H9 (cell line): ENCODE measurements around the gene ZC3H6. TPM values are rescaled to one million over a fixed set of nuclear protein-coding genes. Genes with fewer than 3 reads are reported as not detected.

Experiments
- DNase-seq: peaks from one replicate; pipeline ENCODE4 v3.0.0-alpha.2; 2017
- H2AFZ ChIP-seq: one replicate; pipeline ENCODE4 v1.6.1; 2013; ENCODE audit warnings: mild to moderate bottlenecking, low read length, control low read depth, moderate library complexity
- H2AK5ac ChIP-seq: 2 replicates; pipeline ENCODE4 v1.6.1; 2013; ENCODE audit warnings: low read length, control low read depth, mixed read lengths; ENCODE audit not compliant: insufficient read length
- H2BK120ac ChIP-seq: one replicate; pipeline ENCODE4 v1.6.1; 2013; ENCODE audit warnings: low read depth, mild to moderate bottlenecking, low read length, control low read depth, inconsistent platforms; ENCODE audit not compliant: poor library complexity, severe bottlenecking
- H2BK12ac ChIP-seq: 2 replicates; pipeline ENCODE4 v1.6.1; 2013; ENCODE audit warnings: low read length, control low read depth, mixed read lengths, low read depth; ENCODE audit not compliant: insufficient read length
- H2BK15ac ChIP-seq: 2 replicates; pipeline ENCODE4 v1.6.1; 2013; ENCODE audit warnings: low read depth, low read length, control low read depth
- H2BK20ac ChIP-seq: one replicate; pipeline ENCODE4 v1.6.1; 2013; ENCODE audit warnings: low read depth, mild to moderate bottlenecking, low read length, control low read depth, inconsistent platforms; ENCODE audit not compliant: poor library complexity, severe bottlenecking
- H2BK5ac ChIP-seq: 2 replicates; pipeline ENCODE4 v1.6.1; 2013; ENCODE audit warnings: low read length, control low read depth, mixed read lengths; ENCODE audit not compliant: insufficient read length
- H3K14ac ChIP-seq: 2 replicates; pipeline ENCODE4 v1.6.1; 2013; ENCODE audit warnings: low read length, control low read depth; ENCODE audit not compliant: insufficient read depth
- H3K18ac ChIP-seq: 2 replicates; pipeline ENCODE4 v1.6.1; 2013; ENCODE audit warnings: low read depth, mild to moderate bottlenecking, mixed read lengths, low read length, control low read depth; ENCODE audit not compliant: insufficient read length
- H3K23ac ChIP-seq: 2 replicates; pipeline ENCODE4 v1.6.1; 2013; ENCODE audit warnings: low read length, control low read depth, mixed read lengths, low read depth; ENCODE audit not compliant: insufficient read length
- H3K23me2 ChIP-seq: 2 replicates; pipeline ENCODE4 v1.6.1; 2013; ENCODE audit warnings: low read depth, mild to moderate bottlenecking, mixed read lengths, low read length, control low read depth; ENCODE audit not compliant: insufficient read length, poor library complexity, severe bottlenecking
- H3K27ac ChIP-seq: 2 replicates; pipeline ENCODE4 v1.5.1; 2013; ENCODE audit warnings: low read length, control low read depth, mixed read lengths, low read depth; ENCODE audit not compliant: insufficient read length
- H3K27me3 ChIP-seq: 2 replicates; pipeline ENCODE4 v1.6.1; 2013; ENCODE audit warnings: low read length, control low read depth, inconsistent platforms; ENCODE audit not compliant: insufficient read depth
- H3K4ac ChIP-seq: 2 replicates; pipeline ENCODE4 v1.6.1; 2013; ENCODE audit warnings: low read depth, mild to moderate bottlenecking, control low read depth, inconsistent platforms, low read length, moderate library complexity
- H3K4me1 ChIP-seq: 2 replicates; pipeline ENCODE4 v1.6.1; 2013; ENCODE audit warnings: low read length, control low read depth, inconsistent platforms; ENCODE audit not compliant: insufficient read depth
- H3K4me2 ChIP-seq: 2 replicates; pipeline ENCODE4 v1.6.1; 2013; ENCODE audit warnings: low read length, control low read depth, mixed read lengths; ENCODE audit not compliant: insufficient read length, insufficient read depth
- H3K56ac ChIP-seq: 2 replicates; pipeline ENCODE4 v1.6.1; 2013; ENCODE audit warnings: low read depth, mild to moderate bottlenecking, mixed read lengths, low read length, control low read depth; ENCODE audit not compliant: insufficient read length
- H3K79me1 ChIP-seq: 2 replicates; pipeline ENCODE4 v1.6.1; 2013; ENCODE audit warnings: low read depth, mild to moderate bottlenecking, moderate library complexity, low read length, control low read depth, inconsistent platforms; ENCODE audit not compliant: insufficient read depth, poor library complexity, severe bottlenecking
- H3K79me2 ChIP-seq: 2 replicates; pipeline ENCODE4 v1.6.1; 2013; ENCODE audit warnings: low read length, control low read depth, inconsistent platforms; ENCODE audit not compliant: insufficient read depth
- H3K9ac ChIP-seq: 2 replicates; pipeline ENCODE4 v1.6.1; 2013; ENCODE audit warnings: low read length, control low read depth, mixed read lengths; ENCODE audit not compliant: insufficient read length; ENCODE audit errors: extremely low read depth
- H3K9me3 ChIP-seq: one replicate; pipeline ENCODE4 v1.6.1; 2013; ENCODE audit warnings: low read depth, low read length, inconsistent platforms; ENCODE audit not compliant: control insufficient read depth
- H3T11ph ChIP-seq: one replicate; pipeline ENCODE4 v1.6.1; 2013; ENCODE audit warnings: mild to moderate bottlenecking, low read length, control low read depth, inconsistent platforms
- H4K20me1 ChIP-seq: one replicate; pipeline ENCODE4 v1.6.1; 2013; ENCODE audit not compliant: control insufficient read depth, insufficient read length, insufficient read depth
- H4K5ac ChIP-seq: 2 replicates; pipeline ENCODE4 v1.6.1; 2013; ENCODE audit warnings: low read depth, mild to moderate bottlenecking, mixed read lengths, low read length, control low read depth; ENCODE audit not compliant: insufficient read length
- H4K8ac ChIP-seq: replicated peaks from 2 replicates; pipeline ENCODE4 v1.6.1; 2013; ENCODE audit warnings: low read length, control low read depth, mixed read lengths, low read depth; ENCODE audit not compliant: insufficient read length
- H4K91ac ChIP-seq: 2 replicates; pipeline ENCODE4 v1.6.1; 2013; ENCODE audit warnings: low read depth, mild to moderate bottlenecking, moderate library complexity, mixed read lengths, low read length, control low read depth; ENCODE audit not compliant: insufficient read length
- H3K27ac Mint-ChIP-seq, 3 experiments: 2 replicates in 2 of 3; 3 replicates in 1 of 3; pipeline ENCODE4 v1.8.0; 2020 to 2021; ENCODE audit warnings: mixed read lengths in 3 of 3, mild to moderate bottlenecking in 1 of 3, moderate library complexity in 1 of 3
- H3K27me3 Mint-ChIP-seq: 2 replicates; pipeline ENCODE4 v1.8.0; 2021; ENCODE audit warnings: low read depth, mild to moderate bottlenecking, moderate library complexity, mixed read lengths
- H3K36me3 Mint-ChIP-seq, 3 experiments: 2 replicates in 2 of 3; 3 replicates in 1 of 3; pipeline ENCODE4 v1.8.0; 2020 to 2021; ENCODE audit warnings: low read depth in 3 of 3, mixed read lengths in 3 of 3; ENCODE audit not compliant: insufficient read depth in 1 of 3
- H3K4me1 Mint-ChIP-seq, 2 experiments: 2 replicates each; pipeline ENCODE4 v1.8.0; 2020; ENCODE audit warnings: mixed read lengths in 2 of 2
- H3K4me3 Mint-ChIP-seq, 2 experiments: 2 replicates in 1 of 2; 3 replicates in 1 of 2; pipeline ENCODE4 v1.8.0; 2020 to 2021; ENCODE audit warnings: mild to moderate bottlenecking in 2 of 2, mixed read lengths in 2 of 2, moderate library complexity in 1 of 2
- H3K9me3 Mint-ChIP-seq, 2 experiments: 2 replicates in 1 of 2; 3 replicates in 1 of 2; pipeline ENCODE4 v1.8.0; 2020; ENCODE audit warnings: mild to moderate bottlenecking in 2 of 2, mixed read lengths in 2 of 2, moderate library complexity in 1 of 2
- WGBS: extraction: QIAGEN DNeasy Blood & Tissue Kit; methylation state at CpG from one replicate; pipeline ENCODE4 v1.1.7; 2013; ENCODE audit warnings: missing lambda C conversion rate, low lambda C conversion rate, mixed read lengths; ENCODE audit not compliant: insufficient read length; ENCODE audit errors: extremely low coverage; 5-methylcytosine and 5-hydroxymethylcytosine counted together
- total RNA-seq: library from RNA; stranded (reverse); gene quantifications from 2 replicates; pipeline ENCODE4 v1.2.1, GENCODE V29; 2021
- TF ChIP-seq, protein P1 (sequence below): fragments of 200-600 bp; sonication (generic); conservative IDR thresholded peaks from 3 replicates; pipeline ENCODE4 v1.8.0; 2021; ENCODE audit warnings: antibody characterized with exemption, mild to moderate bottlenecking

ZC3H6 gene
- total RNA-seq, 1 experiment from 2014 or later, result 3.5 TPM

DNA sequence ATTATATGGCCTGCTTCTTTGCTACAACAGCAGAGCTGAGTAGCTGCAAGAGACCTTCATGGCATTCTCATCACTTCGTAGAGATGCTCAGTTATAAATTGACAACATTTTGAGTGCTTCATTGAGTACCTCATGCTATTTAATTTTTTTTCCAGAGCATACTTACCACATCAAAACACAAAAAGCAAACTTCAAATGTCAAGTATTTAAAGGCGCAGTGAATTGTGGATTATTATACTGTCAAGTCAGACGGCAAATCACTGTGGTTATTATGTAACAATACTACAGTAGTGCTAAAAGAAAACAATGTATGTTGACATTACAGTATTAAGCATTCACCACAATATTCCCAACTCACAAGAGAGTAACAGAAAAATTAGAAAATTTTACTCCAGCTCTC lies 33.0 kb upstream of the ZC3H6 start:
- H3K36me3 Mint-ChIP-seq, result peaks cover 4 to 5% (median 5%) of the 10 kb centered on the region in 3 experiments; a peak in 6 of 7 replicates
- Histone ChIP-seq H3K79me2 (no peaks in the 10 kb centered on the region; the same call in 1 of the 2 replicates), H3K4ac (no peak overlapping the region), H4K8ac (no peak overlapping the region), H3K27ac (no peak overlapping the region), H3K9me3 (no peaks in the 10 kb centered on the region), H3K23me2 (no peaks in the 10 kb centered on the region), H2AK5ac (no peak overlapping the region), H3K79me1 (no peaks in the 10 kb centered on the region), H2BK15ac (no peak overlapping the region), H4K91ac (no peak overlapping the region), H3K23ac (no peak overlapping the region), H2BK12ac (no peak overlapping the region), H2BK120ac (no peak overlapping the region), H3K4me2 (no peak overlapping the region), H2BK20ac (no peak overlapping the region), H3K27me3 (no peaks in the 10 kb centered on the region), H3K18ac (no peak overlapping the region), H3T11ph (no peak overlapping the region), H3K4me1 (no peaks in the 10 kb centered on the region), H3K14ac (no peak overlapping the region), H2AFZ (no peak overlapping the region), H4K5ac (no peak overlapping the region), H3K9ac (no peak overlapping the region), H2BK5ac (no peak overlapping the region), H4K20me1 (no peaks in the 10 kb centered on the region), H3K56ac (no peak overlapping the region)
- no peak for DNase-seq
- no peaks in the 10 kb centered on the region for H3K4me1 Mint-ChIP-seq
- TF ChIP-seq, protein P1, sequence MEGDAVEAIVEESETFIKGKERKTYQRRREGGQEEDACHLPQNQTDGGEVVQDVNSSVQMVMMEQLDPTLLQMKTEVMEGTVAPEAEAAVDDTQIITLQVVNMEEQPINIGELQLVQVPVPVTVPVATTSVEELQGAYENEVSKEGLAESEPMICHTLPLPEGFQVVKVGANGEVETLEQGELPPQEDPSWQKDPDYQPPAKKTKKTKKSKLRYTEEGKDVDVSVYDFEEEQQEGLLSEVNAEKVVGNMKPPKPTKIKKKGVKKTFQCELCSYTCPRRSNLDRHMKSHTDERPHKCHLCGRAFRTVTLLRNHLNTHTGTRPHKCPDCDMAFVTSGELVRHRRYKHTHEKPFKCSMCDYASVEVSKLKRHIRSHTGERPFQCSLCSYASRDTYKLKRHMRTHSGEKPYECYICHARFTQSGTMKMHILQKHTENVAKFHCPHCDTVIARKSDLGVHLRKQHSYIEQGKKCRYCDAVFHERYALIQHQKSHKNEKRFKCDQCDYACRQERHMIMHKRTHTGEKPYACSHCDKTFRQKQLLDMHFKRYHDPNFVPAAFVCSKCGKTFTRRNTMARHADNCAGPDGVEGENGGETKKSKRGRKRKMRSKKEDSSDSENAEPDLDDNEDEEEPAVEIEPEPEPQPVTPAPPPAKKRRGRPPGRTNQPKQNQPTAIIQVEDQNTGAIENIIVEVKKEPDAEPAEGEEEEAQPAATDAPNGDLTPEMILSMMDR, result no peak
- H3K27ac Mint-ChIP-seq, result no peak overlapping the region
- H3K4me3 Mint-ChIP-seq, result no peak overlapping the region
- WGBS, result no CpG with 5 or more reads among the region's 3 CpGs
- no peaks in the 10 kb centered on the region for H3K27me3 Mint-ChIP-seq
- H3K9me3 Mint-ChIP-seq, result no peaks in the 10 kb centered on the region
